Stimulated activated CD8-positive, alpha-beta memory T cell treated with anti-CD3 and anti-CD28 coated beads, Interleukin-12 subunit alpha, Interleukin-12 subunit beta, amount 100 ng/mL, for 4 hours (primary cell): ENCODE data around the gene PLPP1.

Source experiments
- DNase-seq: peaks from one replicate; pipeline ENCODE4 v3.0.0-alpha.2; 2020; ENCODE audit warnings: low read depth

The PLPP1 gene

DNA sequence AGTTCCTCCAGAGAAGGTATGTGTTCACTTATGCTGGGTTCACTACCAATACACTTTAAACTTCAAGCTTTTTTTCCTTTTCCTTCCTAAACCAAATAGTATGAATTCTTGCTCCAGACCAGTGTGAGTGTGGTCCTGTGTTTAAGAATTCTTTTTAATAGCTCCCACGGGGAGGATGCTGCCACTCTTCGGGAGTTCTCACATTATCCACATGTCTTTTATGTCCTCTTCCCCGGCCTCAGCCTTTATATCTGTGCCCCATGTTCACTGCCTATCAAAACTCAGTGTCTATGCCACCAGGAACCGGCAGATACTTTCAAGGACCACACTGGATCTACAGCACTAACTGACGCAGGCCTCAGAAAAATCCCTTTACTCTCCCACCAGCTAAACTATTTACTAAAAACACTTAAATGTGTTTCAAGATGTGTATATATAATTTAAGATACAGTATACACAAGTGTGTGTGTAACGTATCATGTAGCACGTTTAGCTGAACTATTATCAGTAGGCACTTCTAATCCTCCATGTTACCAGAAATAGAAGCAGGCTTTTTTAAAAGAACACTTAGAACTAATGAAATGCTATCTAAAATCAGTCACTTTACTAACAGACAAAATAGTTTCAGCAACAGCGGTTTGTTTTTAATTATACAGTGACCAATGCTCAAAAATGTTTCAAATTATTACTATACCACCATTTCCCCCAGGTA, 88.0 kb downstream of the PLPP1 start:
- DNase-seq, result no peak

DNA sequence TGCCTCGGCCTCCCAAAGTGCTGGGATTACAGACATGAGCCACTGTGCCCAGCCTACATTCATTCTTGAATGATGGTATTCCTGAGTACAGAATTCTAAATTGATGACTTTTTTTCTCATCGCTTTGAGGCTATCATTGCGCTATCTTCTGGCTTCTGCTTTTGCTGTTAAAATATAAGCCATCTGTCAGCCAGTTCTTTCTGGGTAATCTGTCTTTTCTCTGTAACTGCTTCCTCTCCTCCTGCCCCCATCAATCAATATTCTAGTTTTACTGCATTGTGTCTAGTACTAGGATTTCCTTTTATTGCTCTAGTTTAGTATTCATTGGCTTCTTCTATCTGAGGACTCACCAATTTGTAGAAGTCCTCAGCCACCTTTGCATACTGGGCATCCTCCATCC, 89.0 kb downstream of the PLPP1 start:
- no peak for DNase-seq

DNA sequence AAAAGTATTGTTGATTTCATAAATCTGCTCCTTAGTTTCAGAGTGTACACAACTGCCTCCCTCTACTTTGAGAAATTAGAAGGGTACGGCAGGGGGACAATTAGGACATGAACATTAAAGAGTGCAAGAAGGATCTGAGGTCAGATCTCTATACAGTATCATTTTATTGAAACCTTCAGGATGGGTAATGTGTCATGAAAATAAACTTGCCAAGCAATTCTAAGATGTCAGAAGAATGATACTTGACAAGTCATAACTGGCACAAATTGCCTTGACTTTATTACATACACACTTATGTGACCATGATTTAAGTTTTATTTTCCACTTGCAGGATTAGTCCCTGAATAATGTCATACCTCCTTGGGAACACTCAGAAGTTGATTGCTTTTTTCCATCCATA, 92.8 kb downstream of the PLPP1 start:
- DNase-seq, result no peak

DNA sequence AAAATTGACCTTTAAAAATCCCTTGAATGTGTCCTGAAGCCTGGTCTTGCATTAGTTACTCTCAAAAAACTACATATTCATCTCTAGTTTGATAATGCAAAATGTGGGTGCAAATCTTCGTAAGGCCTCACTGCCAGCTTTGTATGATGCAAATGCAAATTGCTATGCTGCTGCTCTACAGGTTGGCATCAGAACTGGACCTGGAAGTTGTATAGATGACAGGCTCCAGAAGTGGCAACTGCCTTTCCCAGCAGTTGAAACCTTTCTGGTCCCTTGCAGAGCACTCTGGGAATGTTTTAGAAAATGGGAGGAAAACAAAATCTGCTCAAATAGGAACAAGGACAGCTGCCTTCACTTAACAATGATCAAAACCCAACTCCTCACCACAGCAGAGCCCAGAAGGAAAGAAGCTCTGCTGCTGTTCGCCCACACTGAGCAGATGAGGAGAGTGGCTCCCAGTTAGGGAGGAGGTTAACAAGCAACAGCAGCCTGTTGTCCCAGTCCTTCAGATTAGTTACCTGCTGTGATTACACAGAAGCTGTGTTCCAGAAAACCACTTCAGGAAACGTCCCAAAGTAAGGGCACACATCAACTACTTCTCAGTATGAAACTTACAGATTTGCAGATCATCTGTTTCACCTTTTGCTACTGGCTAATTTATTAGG, 93.5 kb downstream of the PLPP1 start:
- DNase-seq, result no peak

DNA sequence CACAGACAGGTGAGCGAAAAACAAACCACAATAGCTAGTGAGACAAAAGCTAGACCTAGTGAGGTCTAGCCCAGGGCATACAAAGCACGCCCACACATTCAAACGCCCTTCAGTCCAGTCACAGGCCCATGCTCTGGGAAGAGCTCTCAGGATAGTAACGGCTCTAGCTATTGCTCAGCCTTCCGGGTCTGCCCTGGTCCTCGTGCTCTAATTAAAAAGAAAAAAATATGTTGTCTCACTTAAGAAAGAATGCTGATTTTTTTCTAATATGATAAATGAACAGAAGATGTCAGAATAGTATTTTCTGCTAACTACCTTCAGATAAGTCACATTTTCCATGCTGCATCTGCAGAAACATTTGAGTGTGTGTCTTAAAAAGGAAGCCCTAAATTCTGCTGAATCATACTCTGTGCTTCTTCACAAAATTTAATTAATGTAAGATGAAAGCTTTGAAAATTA, 94.5 kb downstream of the PLPP1 start:
- DNase-seq, result no peak

DNA sequence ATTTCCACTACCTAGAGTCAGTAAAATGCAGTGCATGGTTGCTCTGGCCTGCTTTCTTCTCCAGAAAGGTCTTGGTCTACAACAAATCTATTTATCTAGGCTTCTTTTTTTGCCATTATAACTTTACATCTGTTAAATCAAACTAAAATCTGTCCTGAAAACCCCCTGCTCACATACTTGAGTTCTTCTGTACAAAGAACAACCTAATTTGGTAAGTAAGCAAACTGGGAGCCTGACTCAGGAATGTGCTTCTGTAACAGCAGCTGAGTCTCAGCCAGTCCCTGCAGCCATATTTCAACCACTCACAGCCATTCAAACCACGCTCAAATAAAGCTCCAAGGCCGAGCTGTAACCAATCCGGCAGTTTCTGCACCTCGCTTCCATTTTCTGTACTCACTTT, 95.8 kb downstream of the PLPP1 start:
- no peak for DNase-seq

DNA sequence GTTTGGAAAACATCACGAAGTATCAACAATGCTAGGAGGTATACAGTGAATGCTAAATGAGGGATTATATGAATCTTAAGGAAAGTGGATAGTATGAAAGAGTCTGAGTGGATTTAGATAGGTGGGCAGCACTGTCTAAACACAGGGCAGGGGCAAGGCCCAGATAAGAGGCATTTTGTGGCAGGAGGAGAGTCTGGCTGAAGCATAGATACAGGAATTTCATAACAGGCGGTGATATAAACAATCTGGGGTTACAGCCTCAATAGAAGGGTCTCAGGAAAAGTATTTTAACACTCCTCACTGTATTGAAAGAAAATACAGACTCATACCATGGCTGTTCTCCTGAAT, 96.9 kb downstream of the PLPP1 start:
- DNase-seq, result no peak

DNA sequence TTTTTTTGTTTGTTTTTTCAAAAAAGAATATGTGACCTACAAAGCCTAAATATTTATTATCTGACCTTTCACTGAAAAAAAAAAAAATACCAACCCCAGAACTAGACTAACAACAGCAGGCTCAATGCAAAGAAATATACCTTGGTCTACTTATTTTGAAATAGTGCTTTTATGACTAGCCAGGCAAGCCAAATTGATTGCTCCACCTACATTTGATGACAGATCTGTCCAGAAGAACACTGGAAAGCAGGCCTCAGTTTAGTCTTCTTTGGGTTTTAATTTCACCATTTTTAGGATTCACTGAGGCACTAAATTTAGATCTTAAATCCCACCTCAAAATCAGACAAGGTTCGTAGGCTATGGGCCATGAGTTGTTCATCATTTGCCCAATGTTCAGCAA, 97.3 kb downstream of the PLPP1 start:
- no peak for DNase-seq

DNA sequence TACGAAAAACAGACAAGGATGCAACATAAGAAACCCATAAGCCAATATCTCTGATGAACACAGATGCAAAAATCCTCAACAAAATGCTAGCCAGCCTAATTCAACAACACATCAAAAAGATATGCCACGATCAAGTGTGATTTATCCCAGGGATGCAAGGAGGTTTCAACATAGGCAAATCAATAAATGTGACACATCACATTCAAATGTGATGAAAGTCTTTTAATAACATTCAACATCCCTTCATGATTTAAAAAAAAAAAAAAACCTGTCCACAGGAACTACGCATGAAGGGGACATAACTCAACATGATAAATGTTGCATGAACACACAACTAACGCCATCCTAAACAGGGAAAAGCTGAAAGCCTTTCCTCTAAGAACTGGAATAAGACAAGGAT, 102.2 kb downstream of the PLPP1 start:
- no peak for DNase-seq

DNA sequence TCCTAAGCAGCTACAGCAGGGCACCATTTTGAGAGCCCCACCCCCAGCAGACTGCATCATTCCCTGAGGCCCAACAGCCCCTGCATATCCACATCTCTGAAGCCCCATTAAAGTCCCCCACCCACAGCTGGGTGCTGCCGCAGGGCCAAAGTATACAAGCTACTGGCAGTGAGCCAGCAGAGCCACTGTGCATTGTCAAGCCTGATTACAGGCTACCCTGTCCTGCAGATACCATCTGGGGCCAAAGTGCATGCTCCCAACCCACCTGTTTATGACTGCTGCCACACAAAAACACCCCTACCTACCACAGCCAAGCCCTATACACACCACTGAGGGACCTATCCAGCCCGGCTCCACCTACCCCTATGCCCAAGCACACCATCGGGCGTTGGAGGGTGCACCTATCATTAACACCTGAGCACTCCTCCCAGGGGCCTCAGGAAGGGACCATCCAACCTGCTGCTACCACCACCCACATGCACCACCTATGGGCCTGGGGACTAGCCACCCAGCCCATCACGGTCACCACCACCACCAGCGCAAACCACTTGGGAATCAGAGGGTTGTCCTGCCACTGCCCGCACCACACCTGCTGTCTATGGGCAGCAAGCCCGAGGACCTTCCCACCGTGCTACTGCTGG, 105.0 kb downstream of the PLPP1 start:
- no peak for DNase-seq

DNA sequence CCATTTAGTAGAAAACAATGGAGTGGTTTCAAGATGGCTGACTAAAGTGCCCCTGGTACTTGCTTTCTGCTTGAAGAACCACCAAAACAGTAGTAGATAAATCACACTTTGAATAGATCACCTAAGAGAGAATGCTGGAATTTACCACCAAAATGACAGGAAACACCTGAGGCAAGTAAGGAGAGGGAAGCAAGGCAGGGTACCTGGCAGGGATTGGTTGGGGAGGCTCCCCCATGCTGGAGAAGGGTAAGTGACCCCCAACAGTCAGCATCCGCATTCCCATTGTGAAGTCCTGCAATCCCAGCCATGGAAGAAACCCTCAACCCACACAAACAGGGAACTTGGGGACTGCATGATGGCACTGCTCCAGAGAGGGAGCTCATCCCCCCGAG, 105.5 kb downstream of the PLPP1 start:
- DNase-seq, result no peak

DNA sequence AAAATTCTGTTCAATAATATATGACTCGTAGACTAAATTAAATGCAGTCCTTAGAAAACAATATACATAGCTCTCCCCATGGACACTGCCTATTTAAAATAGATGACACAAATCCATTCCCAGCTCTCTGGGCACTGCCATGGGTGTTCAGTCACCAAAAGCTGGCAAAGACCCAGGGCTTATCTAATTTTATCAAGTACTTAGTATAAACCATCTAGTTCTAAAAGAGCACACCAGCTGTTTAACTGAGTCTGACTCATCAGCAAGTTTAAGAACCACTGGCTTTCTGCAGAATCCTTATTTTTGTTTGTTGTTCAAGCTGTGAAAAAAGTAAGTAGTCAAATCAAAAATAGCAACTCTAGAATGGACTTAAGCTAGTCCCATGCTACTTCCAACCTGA, 107.6 kb downstream of the PLPP1 start:
- DNase-seq, result no peak

DNA sequence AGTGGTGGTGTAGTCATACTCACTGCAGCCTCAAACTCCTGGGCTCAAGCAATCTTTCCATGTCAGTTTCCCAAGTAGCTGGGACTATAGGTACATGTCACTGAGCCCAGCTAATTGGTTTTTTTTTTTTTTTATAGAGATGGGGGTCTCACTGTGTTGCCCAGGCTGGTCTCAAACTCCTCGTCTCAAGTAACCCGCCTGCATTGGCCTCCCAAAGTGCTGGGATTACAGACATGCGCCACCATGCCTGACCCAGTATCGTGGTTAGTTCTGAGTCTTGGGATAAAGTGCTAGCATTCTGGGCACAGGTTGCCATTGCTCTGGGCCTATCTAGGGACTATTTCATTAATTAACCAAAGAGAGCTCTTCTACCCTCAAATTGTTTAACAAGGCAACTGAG, 108.3 kb downstream of the PLPP1 start:
- no peak for DNase-seq

DNA sequence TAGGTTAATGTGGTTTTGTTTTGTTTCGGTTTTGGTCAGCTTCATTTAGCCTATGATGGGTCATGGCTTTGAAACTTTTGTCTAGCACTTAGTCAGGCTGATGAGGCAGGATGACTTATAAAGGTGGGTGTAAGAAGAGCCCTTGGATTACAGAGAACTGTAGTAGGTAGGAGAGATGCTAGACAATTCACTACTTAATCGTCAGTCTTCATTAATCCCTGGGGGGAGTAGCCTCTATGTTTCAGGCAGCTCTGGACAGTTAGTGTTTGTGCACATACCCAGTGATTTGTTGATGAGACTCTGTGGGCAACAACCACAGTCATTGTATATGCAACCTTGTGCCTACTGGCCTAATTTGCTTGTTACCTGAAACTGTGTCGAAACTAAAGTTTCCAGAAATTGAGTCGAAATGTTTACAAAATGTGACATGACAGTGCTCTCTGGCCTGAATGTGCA, 113.7 kb downstream of the PLPP1 start:
- no peak for DNase-seq

DNA sequence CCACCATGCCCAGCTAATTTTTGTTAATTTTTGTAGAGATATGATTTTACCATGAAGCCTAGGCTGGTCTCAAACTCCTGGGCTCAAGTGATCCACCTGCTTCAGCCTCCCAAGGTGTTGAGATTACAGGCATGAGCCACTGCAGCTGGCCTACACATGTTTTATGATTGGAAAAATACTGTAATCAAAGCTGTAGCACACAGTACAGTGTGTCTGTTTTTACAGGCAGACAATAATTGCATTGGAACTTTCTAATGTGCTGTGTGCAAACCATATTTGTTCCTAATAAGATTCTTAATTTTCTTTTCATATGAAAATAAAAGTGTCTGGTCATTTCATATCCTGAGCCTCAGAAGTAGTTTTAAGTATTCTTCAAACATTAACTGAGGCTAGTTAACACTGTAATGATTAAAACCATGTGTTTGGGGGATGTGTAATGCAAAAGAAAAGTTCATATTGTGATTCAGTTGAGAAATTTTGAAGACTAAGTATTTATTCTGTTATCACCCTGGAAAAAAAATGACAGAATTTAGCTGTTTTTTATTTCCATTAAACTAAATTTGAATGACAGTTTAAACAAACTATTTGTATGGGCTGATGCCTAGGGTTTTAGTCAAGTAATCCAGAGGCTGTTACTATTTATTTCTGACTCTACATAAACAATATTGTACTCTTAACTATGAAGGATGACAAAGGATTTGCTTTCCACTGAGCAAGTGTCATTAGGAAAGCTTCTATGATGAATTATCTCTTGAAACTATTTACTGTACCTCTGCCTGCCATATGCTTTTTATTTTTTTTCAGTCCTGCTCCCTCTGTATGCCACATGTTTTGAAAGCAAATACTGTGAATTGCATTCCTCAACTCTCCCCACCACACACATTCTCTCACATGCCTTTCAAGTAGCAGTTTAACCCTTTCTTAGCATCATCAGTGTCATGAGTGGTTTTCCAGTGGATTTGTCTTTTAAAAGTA, 115.5 kb downstream of the PLPP1 start:
- DNase-seq, result no peak

DNA sequence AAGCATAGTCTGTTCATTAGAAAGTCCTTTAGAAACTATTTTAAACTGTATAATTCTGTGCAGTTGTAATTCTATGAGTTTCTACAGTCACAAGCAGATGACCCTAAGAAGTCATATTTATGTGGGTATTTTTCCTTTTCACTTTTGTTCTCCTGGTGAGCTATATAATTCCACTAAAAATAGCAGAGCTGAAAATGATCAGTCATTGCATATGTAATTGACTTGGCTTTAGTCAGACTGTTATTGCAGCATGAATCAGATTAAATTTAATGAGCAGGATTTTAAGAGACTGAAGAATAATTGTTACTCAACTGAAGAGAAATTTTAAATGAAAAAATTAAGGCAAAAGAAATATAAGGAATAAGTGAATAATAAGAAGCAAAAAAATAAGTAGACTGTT, 118.5 kb downstream of the PLPP1 start:
- DNase-seq, result no peak

DNA sequence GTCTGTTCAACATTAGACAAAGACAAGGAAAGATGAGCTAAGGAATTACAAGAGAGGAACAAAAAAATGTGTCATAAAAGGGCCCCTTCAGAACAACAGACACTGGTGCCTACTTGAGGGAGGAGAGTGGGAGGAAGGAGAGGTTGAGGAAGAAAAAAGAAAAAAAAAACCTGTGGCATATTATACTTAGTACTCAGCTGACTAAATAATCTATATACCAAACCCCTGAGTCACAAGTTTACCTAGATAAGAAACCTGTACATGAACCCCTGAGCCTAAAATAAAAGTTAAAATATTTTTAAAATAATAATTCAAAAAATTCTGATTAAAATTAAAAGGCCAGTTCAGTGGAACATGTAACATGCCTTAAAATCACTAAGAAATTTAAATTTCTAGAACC, 119.7 kb downstream of the PLPP1 start:
- DNase-seq, result no peak

DNA sequence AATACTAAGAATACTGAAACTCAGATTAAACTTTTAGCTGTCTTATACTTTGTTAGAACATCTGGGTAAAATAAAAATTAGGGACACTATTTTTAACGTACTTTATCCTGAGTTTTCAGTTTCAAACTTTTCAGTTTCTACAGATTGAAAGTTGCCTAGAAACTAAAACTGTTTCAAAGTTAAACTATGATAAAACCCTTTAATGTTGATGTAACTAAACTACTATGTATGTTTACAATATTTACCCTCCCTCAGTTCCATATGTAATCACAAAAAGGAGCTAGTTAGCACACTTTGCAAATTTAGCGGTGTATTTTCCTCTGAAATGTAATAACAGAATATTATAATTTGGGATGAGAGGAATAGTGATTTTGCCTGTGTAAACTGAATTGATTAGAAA, 121.1 kb downstream of the PLPP1 start:
- no peak for DNase-seq

DNA sequence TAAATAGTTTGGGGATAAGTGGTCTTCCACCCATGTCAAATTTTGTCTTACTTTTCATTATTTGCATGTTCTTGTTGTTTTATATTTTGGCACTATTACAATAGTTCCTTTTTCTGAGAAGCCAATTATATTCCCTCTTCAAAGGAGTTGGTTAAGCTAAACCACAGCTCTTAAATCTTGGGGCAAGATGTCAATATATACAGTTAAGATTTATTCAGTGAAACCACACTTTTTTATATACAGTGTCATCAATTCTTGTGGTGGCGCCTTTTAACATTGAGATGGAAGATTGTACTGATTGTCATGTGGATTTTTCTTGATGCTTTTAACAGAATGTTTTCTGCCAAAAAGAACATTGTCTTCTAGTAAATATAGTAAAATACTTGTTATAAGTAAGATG, 122.9 kb downstream of the PLPP1 start:
- no peak for DNase-seq

DNA sequence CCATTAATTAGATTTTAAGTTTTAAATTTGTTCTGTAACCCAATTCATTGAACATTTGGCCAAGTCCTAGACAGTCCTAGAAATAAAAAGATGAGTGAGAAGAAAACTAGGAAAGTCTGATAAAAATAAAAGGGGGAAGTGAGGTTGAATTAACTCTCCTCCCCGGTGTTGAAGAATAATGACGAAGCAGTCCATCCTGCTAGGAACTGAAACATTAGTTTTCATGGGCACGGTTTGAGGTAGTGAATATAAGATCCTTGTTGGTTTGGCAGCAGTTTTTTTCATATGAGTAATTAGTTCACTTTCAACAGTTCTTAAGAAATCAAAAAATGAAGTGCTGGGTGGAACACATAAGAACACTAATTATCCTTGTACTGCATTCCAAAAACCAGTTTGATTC, 123.9 kb downstream of the PLPP1 start:
- no peak for DNase-seq

DNA sequence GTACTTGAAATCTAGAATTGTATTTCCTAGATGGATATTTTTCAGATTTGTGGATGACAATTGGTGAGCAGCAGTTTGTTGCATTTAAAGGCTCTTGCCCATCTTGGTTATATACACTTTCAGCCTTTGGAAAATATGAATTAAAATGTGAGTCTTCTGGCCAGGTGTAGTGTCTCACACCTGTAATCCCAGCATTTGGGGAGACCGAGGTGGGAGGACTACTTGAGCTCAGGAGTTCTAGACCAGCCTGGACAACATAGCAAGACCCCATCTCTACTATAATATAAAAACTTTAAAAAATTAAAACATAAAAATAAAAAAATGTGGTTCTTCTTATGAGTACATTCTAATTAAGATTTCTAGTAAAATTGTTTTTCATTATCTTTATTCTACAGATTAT, 125.0 kb downstream of the PLPP1 start:
- no peak for DNase-seq

DNA sequence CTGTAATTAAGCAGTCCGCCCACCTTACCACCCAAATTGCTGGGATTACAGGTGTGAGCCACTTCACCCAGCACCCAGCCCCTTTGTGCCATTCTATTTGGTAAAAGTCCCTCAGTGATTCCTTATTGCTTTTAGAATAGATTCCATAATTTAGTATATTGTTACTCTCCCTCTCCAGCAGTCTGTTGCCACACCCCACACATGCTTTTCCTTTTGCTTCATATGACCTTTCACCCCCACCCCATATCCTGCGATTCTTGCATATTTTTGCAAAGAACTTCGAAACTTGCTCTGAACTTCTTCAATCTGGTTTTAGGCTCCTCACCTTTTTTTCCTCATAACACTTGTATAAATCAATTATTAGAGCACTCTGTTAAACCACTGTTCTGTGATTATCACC, 126.8 kb downstream of the PLPP1 start:
- DNase-seq, result no peak
